Naive B cell (primary cell): ENCODE measurements around the gene NIPSNAP3A. TPM values are rescaled to one million over a fixed set of nuclear protein-coding genes. Genes with fewer than 3 reads are reported as not detected.

Experiments used
- ATAC-seq, 2 donors: fragments of 150-1000 bp; cut with Tn5 transposase; 2 replicates each; pipeline ENCODE4 v1.10.0; 2021; ENCODE audit warnings: low read depth in 2 of 2, mild to moderate bottlenecking in 2 of 2, moderate library complexity in 2 of 2
- DNase-seq: peaks from one replicate; pipeline ENCODE4 v3.0.0; 2022
- H3K27ac Mint-ChIP-seq, 6 donors: one replicate each; pipeline ENCODE4 v1.8.0; 2020 to 2022; ENCODE audit warnings: mild to moderate bottlenecking in 6 of 6, mixed read lengths in 6 of 6, moderate library complexity in 5 of 6, inconsistent platforms in 2 of 6
- H3K27me3 Mint-ChIP-seq, 3 donors: one replicate each; pipeline ENCODE4 v1.8.0; 2021 to 2022; ENCODE audit warnings: mixed read lengths in 3 of 3, mild to moderate bottlenecking in 1 of 3
- H3K36me3 Mint-ChIP-seq, 2 donors: one replicate each; pipeline ENCODE4 v1.8.0; 2020 to 2022; ENCODE audit warnings: mixed read lengths in 2 of 2, inconsistent platforms in 1 of 2, mild to moderate bottlenecking in 1 of 2
- H3K4me1 Mint-ChIP-seq, 3 donors: one replicate each; pipeline ENCODE4 v1.8.0; 2020 to 2022; ENCODE audit warnings: mixed read lengths in 3 of 3, inconsistent platforms in 1 of 3, mild to moderate bottlenecking in 1 of 3, moderate library complexity in 1 of 3
- H3K4me3 Mint-ChIP-seq, 8 donors: one replicate each; pipeline ENCODE4 v1.8.0; 2020 to 2022; ENCODE audit warnings: mild to moderate bottlenecking in 8 of 8, mixed read lengths in 8 of 8, moderate library complexity in 8 of 8, inconsistent platforms in 2 of 8
- H3K9me3 Mint-ChIP-seq, 7 donors: one replicate each; pipeline ENCODE4 v1.8.0; 2020 to 2022; ENCODE audit warnings: mixed read lengths in 7 of 7, mild to moderate bottlenecking in 5 of 7, inconsistent platforms in 2 of 7, moderate library complexity in 1 of 7
- polyA plus RNA-seq, 6 donors: library from polyadenylated mRNA; unstranded; fragments of 300-500 nt; fragmentation: Illumina TruSeq; gene quantifications; one replicate each; pipeline ENCODE4 v1.2.3, GENCODE V29; 2021; ENCODE audit warnings: low read depth in 6 of 6

The NIPSNAP3A gene
- polyA plus RNA-seq, 6 donors from 2014 or later = 22.1 to 60.3 (median 28.3) TPM

- no peak overlapping the region for H3K4me3 Mint-ChIP-seq
- ATAC-seq (no peak), DNase-seq (no peak)
- no peaks in the 10 kb centered on the region for H3K4me1 Mint-ChIP-seq
- H3K27me3 Mint-ChIP-seq = no peaks in the 10 kb centered on the region
- no peaks in the 10 kb centered on the region for H3K9me3 Mint-ChIP-seq
- peaks cover 35 to 43% of the 10 kb centered on the region in 2 donors for H3K36me3 Mint-ChIP-seq
- H3K27ac Mint-ChIP-seq = no peak overlapping the region
These were observed 52.7 kb downstream of the NIPSNAP3A start for GRCh38 chr9:104800068-104800785.

GRCh38 chr9:104802110-104802509 is 54.6 kb downstream of the NIPSNAP3A start:
- Mint-ChIP-seq H3K9me3 (no peaks in the 10 kb centered on the region), H3K27ac (peak overlapping the region in 2 of 6 donors; percentile 78 to 90)
- ATAC-seq = no peak

GRCh38 chr9:104802906-104803305 is 55.4 kb downstream of the NIPSNAP3A start:
- Mint-ChIP-seq H3K36me3 (peaks cover 29 to 30% of the 10 kb centered on the region in 2 donors), H3K4me1 (no peaks in the 10 kb centered on the region), H3K9me3 (no peaks in the 10 kb centered on the region), H3K27ac (peak overlapping the region in 1 of 6 donors; percentile 12), H3K27me3 (no peaks in the 10 kb centered on the region), H3K4me3 (no peak overlapping the region)
- ATAC-seq (no peak), DNase-seq (no peak)

More at GRCh38 chr9:104802110-104802509, 54.6 kb downstream of the NIPSNAP3A start:
- Mint-ChIP-seq H3K4me3 (no peak overlapping the region), H3K4me1 (no peaks in the 10 kb centered on the region), H3K27me3 (no peaks in the 10 kb centered on the region), H3K36me3 (peaks cover 36 to 38% of the 10 kb centered on the region in 2 donors)
- no peak for DNase-seq

GRCh38 chr9:104805441-104805840 is 58.0 kb downstream of the NIPSNAP3A start:
- Mint-ChIP-seq H3K27me3 (no peaks in the 10 kb centered on the region), H3K36me3 (peaks cover 21 to 23% of the 10 kb centered on the region in 2 donors), H3K4me3 (no peak overlapping the region), H3K9me3 (no peaks in the 10 kb centered on the region), H3K27ac (no peak overlapping the region), H3K4me1 (no peaks in the 10 kb centered on the region)
- DNase-seq = no peak
- ATAC-seq = no peak

- peak overlapping the region in 1 of 6 donors; percentile 23 for H3K27ac Mint-ChIP-seq
- H3K4me3 Mint-ChIP-seq = no peak overlapping the region
- H3K36me3 Mint-ChIP-seq = peaks cover 22 to 25% of the 10 kb centered on the region in 2 donors
- H3K9me3 Mint-ChIP-seq = no peaks in the 10 kb centered on the region
- H3K4me1 Mint-ChIP-seq = no peaks in the 10 kb centered on the region
- DNase-seq = no peak
- ATAC-seq = no peak
- no peaks in the 10 kb centered on the region for H3K27me3 Mint-ChIP-seq
These were observed 60.6 kb downstream of the NIPSNAP3A start for GRCh38 chr9:104808035-104808614.

Other genes starting within 250 kb of the NIPSNAP3A start
- not detected for gene OR13F1, start 243.4 kb upstream of the NIPSNAP3A start, polyA plus RNA-seq
- not detected for gene OR13C4, start 220.5 kb upstream of the NIPSNAP3A start, polyA plus RNA-seq
- not detected for gene OR13C3, start 210.8 kb upstream of the NIPSNAP3A start, polyA plus RNA-seq
- gene OR13C8, start 178.5 kb upstream of the NIPSNAP3A start, polyA plus RNA-seq = not detected
- gene OR13C5, start 148.3 kb upstream of the NIPSNAP3A start, polyA plus RNA-seq = not detected
- not detected for gene OR13C2, start 142.1 kb upstream of the NIPSNAP3A start, polyA plus RNA-seq
- not detected for gene OR13C9, start 129.5 kb upstream of the NIPSNAP3A start, polyA plus RNA-seq
- gene OR13D1, start 53.2 kb upstream of the NIPSNAP3A start, polyA plus RNA-seq = not detected
- gene NIPSNAP3B, start 16.4 kb downstream of the NIPSNAP3A start, polyA plus RNA-seq = 10 to 100 TPM in 2 of 6 donors, 1 to 10 TPM in 4; 4.4 to 12.1 (median 5.9) TPM
- 1 to 10 TPM; 3.0 to 8.4 (median 7.1) TPM for gene ABCA1, start 180.5 kb downstream of the NIPSNAP3A start, polyA plus RNA-seq